NCI-H82 (cell line): ENCODE measurements around the gene MTNR1A.

ENCODE experiments used
- DNase-seq: peaks from one replicate; lab custom pipeline; 2025; lab: John Stamatoyannopoulos, UW

The MTNR1A gene

DNA sequence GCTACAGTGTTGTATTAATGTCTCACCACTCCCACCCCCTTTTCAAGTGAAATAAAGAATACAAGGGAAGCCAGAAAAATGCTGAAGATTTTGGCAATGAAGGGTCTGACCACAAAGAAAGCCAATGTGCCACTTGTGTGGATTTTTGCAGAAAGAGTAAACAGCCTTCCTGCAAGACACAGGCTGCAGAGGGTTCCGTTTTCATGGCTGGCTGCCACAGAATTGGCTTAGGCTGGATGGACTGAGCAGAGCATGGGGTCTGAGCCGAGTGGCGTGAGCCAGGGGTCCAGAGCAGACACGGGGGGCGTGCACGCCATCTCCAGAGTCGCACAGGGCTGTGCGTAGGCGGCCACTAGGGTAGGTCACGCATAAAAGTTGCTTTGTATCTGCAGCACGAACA lies 69.2 kb downstream of the MTNR1A start:
- no peak for DNase-seq

DNA sequence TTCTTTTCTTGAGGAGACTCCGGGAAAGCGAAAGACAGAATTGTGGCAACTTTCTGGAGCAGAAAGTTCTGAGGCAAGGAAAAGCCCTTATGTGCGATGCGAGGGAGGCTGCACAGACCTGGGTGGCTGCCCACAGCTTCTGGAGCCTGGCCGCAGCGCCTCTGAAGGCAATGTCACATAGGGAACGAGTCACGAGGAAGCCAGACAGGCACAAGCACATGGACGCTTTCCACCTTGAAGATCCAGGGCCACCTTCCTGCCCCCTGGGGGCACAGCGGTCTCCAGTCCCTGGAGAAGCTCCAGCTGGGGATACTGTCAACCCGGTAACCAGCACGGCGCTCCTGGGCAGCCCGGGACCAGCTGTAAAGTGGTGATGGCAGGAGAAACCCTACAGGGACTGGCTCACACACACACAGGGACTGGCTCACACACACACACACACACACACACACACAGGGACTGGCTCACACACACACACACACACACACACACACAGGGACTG lies 69.8 kb downstream of the MTNR1A start:
- DNase-seq: no peak

DNA sequence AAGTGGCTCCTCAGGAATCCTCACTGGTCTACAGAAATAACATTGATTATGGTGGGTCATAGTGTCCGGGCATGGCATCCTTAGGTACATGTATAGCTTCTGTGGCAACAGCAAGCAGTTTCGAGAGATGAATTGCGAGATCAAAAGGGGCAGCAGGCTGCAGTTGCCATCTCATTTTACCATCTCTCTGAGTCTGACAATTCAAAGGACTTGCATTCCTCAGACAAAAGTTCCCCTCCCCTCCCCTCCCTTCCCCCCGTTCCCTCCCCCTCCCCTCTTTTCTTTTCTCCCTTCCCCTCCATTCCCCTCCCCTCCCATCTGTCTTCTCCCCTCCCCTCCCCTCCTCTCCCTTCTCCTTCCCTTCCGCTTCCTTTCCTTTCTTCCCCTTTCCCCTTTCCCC lies 70.2 kb downstream of the MTNR1A start:
- DNase-seq: no peak

DNA sequence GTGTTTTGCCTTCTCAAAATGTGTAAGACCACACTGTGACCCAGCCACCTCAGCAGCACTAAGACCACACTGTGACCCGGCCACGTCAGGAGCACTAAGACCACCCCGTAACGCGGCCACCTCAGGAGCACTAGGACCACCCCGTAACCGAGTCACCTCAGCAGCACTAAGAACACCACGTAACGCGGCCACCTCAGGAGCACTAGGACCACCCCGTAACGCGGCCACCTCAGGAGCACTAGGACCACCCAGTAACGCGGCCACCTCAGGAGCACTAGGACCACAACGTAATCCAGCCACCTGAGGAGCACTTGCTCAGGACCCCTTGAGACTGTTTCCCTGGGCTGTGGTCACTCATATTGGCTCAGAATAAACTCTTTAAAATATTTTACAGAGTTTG lies 71.7 kb downstream of the MTNR1A start:
- DNase-seq: no peak
